Astrocyte (in vitro differentiated cells and primary cell): ENCODE measurements around the gene ZSCAN22. TPM values are rescaled to one million over a fixed set of nuclear protein-coding genes. Genes with fewer than 3 reads are reported as not detected.

Experiments used
- DNase-seq: peaks from one replicate; pipeline ENCODE4 v3.0.0-alpha.2; 2010; ENCODE audit warnings: low read depth
- FAIRE-seq: peaks from 2 replicates; lab custom pipeline; 2011; peaks lifted over from hg19 to GRCh38; lab: Jason Lieb, UNC
- H2AFZ ChIP-seq: 2 replicates; pipeline ENCODE4 v1.6.0; 2012; ENCODE audit warnings: low read depth, low read length, inconsistent platforms
- H3K27ac ChIP-seq: 2 replicates; pipeline ENCODE4 v1.5.1; 2011; ENCODE audit warnings: low read depth, low read length, inconsistent platforms
- H3K27me3 ChIP-seq: 2 replicates; pipeline ENCODE4 v1.6.0; 2011; ENCODE audit warnings: low read length, inconsistent platforms; ENCODE audit not compliant: insufficient read depth
- H3K36me3 ChIP-seq: 2 replicates; pipeline ENCODE4 v1.5.1; 2011; ENCODE audit warnings: low read length, inconsistent platforms; ENCODE audit not compliant: insufficient read depth
- H3K4me1 ChIP-seq: 2 replicates; pipeline ENCODE4 v1.5.1; 2011; ENCODE audit warnings: low read length, inconsistent platforms; ENCODE audit not compliant: insufficient read depth
- H3K4me2 ChIP-seq: 2 replicates; pipeline ENCODE4 v1.6.0; 2012; ENCODE audit warnings: low read length, inconsistent platforms
- H3K4me3 ChIP-seq: 2 replicates; pipeline ENCODE4 v1.5.1; 2011; ENCODE audit warnings: low read depth, mild to moderate bottlenecking, low read length, inconsistent platforms; ENCODE audit not compliant: insufficient read depth
- H3K79me2 ChIP-seq: 2 replicates; pipeline ENCODE4 v1.6.0; 2012; ENCODE audit warnings: mild to moderate bottlenecking, low read length, inconsistent platforms; ENCODE audit not compliant: insufficient read depth
- H3K9ac ChIP-seq: 2 replicates; pipeline ENCODE4 v1.6.0; 2012; ENCODE audit warnings: mild to moderate bottlenecking, low read length, inconsistent platforms
- H3K9me3 ChIP-seq: 2 replicates; pipeline ENCODE4 v1.5.1; 2012; ENCODE audit warnings: low read depth, mild to moderate bottlenecking, low read length, inconsistent platforms; ENCODE audit not compliant: insufficient read depth
- H4K20me1 ChIP-seq: 2 replicates; pipeline ENCODE4 v1.6.0; 2012; ENCODE audit warnings: low read length, inconsistent platforms; ENCODE audit not compliant: insufficient read depth
- H3K27ac Mint-ChIP-seq: one replicate; pipeline ENCODE4 v1.8.0; 2021; ENCODE audit warnings: mild to moderate bottlenecking, mixed read lengths; ENCODE audit not compliant: unreplicated experiment
- H3K27me3 Mint-ChIP-seq: one replicate; pipeline ENCODE4 v1.8.0; 2021; ENCODE audit warnings: low read depth, mixed read lengths; ENCODE audit not compliant: unreplicated experiment
- H3K36me3 Mint-ChIP-seq: one replicate; pipeline ENCODE4 v1.8.0; 2021; ENCODE audit warnings: low read depth, mixed read lengths; ENCODE audit not compliant: unreplicated experiment
- H3K4me1 Mint-ChIP-seq: one replicate; pipeline ENCODE4 v1.8.0; 2021; ENCODE audit warnings: low read depth, mixed read lengths; ENCODE audit not compliant: unreplicated experiment
- H3K4me3 Mint-ChIP-seq: one replicate; pipeline ENCODE4 v1.8.0; 2021; ENCODE audit warnings: mild to moderate bottlenecking, moderate library complexity, mixed read lengths; ENCODE audit not compliant: unreplicated experiment
- H3K9me3 Mint-ChIP-seq: one replicate; pipeline ENCODE4 v1.8.0; 2021; ENCODE audit warnings: mild to moderate bottlenecking, mixed read lengths; ENCODE audit not compliant: unreplicated experiment
- CTCF ChIP-seq: IDR thresholded peaks from 2 replicates; pipeline ENCODE4 v1.5.1; 2011; ENCODE audit warnings: low read depth, mild to moderate bottlenecking, inconsistent platforms, low read length, moderate library complexity; ENCODE audit not compliant: insufficient read depth
- EZH2 ChIP-seq: IDR thresholded peaks from 2 replicates; pipeline ENCODE4 v1.6.1; 2012; ENCODE audit warnings: mild to moderate bottlenecking, low read length, inconsistent platforms; ENCODE audit not compliant: insufficient read depth
- total RNA-seq: library from RNA; stranded (reverse); gene quantifications from 2 replicates; pipeline ENCODE4 v1.2.1, GENCODE V29; 2021

The ZSCAN22 gene
- total RNA-seq, 1 donor from 2014 or later = 3.1 TPM

- no peak for FAIRE-seq
- no peaks in the 10 kb centered on the region for H3K27me3 Mint-ChIP-seq
- peaks cover 17% of the 10 kb centered on the region for H3K36me3 Mint-ChIP-seq
Measured at GRCh38 chr19:58332697-58333096, 5.9 kb downstream of the ZSCAN22 start.

GRCh38 chr19:58334691-58335249, 8.0 kb downstream of the ZSCAN22 start:
- Mint-ChIP-seq H3K36me3 (peaks cover 35% of the 10 kb centered on the region), H3K27ac (no peak overlapping the region), H3K4me3 (no peak overlapping the region), H3K4me1 (peaks cover 7% of the 10 kb centered on the region), H3K27me3 (no peaks in the 10 kb centered on the region), H3K9me3 (peaks cover 4% of the 10 kb centered on the region)
- FAIRE-seq (no peak), DNase-seq (no peak)
- Histone ChIP-seq H3K27ac (no peak overlapping the region), H3K4me2 (no peak overlapping the region), H3K27me3 (no peaks in the 10 kb centered on the region), H3K36me3 (no peaks in the 10 kb centered on the region), H3K9me3 (peaks cover 19% of the 10 kb centered on the region), H3K4me3 (no peak overlapping the region), H3K4me1 (peaks cover 6% of the 10 kb centered on the region), H3K9ac (no peak overlapping the region), H4K20me1 (no peaks in the 10 kb centered on the region), H3K79me2 (no peaks in the 10 kb centered on the region), H2AFZ (no peak overlapping the region)
- TF ChIP-seq EZH2 (no peak), CTCF (no peak)

More at GRCh38 chr19:58332697-58333096, 5.9 kb downstream of the ZSCAN22 start:
- Histone ChIP-seq H3K36me3 (no peaks in the 10 kb centered on the region), H3K9me3 (no peaks in the 10 kb centered on the region), H3K9ac (no peak overlapping the region), H3K27ac (no peak overlapping the region), H3K4me1 (peaks cover 15% of the 10 kb centered on the region), H3K27me3 (no peaks in the 10 kb centered on the region), H3K79me2 (peaks cover 18% of the 10 kb centered on the region), H3K4me2 (no peak overlapping the region), H2AFZ (no peak overlapping the region), H3K4me3 (no peak overlapping the region), H4K20me1 (peaks cover 14% of the 10 kb centered on the region)
- no peak for DNase-seq
- H3K4me1 Mint-ChIP-seq = peaks cover 7% of the 10 kb centered on the region
- H3K9me3 Mint-ChIP-seq = no peaks in the 10 kb centered on the region
- no peak overlapping the region for H3K27ac Mint-ChIP-seq
- H3K4me3 Mint-ChIP-seq = no peak overlapping the region
- no peak for TF ChIP-seq EZH2
- no peak for TF ChIP-seq CTCF

- Histone ChIP-seq H2AFZ (no peak overlapping the region), H3K4me1 (peaks cover under 1% of the 10 kb centered on the region), H3K4me2 (no peak overlapping the region), H3K27me3 (no peaks in the 10 kb centered on the region), H3K79me2 (no peaks in the 10 kb centered on the region), H3K9me3 (peaks cover 20% of the 10 kb centered on the region), H3K27ac (no peak overlapping the region), H3K36me3 (no peaks in the 10 kb centered on the region), H3K4me3 (no peak overlapping the region), H3K9ac (no peak overlapping the region), H4K20me1 (no peaks in the 10 kb centered on the region)
- Mint-ChIP-seq H3K4me1 (peaks cover 3% of the 10 kb centered on the region), H3K27ac (no peak overlapping the region), H3K9me3 (peaks cover 8% of the 10 kb centered on the region), H3K36me3 (peaks cover 40% of the 10 kb centered on the region), H3K27me3 (no peaks in the 10 kb centered on the region), H3K4me3 (no peak overlapping the region)
- FAIRE-seq = no peak
- no peak for DNase-seq
- TF ChIP-seq CTCF = no peak
- TF ChIP-seq EZH2 = no peak
Measured at GRCh38 chr19:58335630-58336029, 8.8 kb downstream of the ZSCAN22 start.
